ENCODE measurements around the gene SLC5A10.

DNA sequence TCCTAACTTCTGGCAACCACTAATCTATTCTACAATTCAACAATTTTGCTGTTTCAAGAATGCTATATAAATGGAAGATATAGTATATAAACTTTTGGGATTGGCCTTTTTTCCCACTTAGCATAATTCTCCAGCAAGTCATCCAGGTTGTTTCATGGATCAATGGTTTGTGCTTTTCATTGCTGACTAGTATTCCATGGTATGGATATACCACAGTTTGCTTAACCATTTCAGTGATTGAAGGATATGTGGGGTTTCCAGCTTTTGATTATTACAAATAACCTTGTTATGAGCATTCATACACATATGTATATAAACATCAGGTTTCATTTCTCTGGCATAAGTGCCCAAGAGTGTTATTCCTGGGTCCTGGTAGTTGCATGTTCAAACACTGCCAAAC is 54.7 kb downstream of the SLC5A10 start:
- TF ChIP-seq, protein P1, sequence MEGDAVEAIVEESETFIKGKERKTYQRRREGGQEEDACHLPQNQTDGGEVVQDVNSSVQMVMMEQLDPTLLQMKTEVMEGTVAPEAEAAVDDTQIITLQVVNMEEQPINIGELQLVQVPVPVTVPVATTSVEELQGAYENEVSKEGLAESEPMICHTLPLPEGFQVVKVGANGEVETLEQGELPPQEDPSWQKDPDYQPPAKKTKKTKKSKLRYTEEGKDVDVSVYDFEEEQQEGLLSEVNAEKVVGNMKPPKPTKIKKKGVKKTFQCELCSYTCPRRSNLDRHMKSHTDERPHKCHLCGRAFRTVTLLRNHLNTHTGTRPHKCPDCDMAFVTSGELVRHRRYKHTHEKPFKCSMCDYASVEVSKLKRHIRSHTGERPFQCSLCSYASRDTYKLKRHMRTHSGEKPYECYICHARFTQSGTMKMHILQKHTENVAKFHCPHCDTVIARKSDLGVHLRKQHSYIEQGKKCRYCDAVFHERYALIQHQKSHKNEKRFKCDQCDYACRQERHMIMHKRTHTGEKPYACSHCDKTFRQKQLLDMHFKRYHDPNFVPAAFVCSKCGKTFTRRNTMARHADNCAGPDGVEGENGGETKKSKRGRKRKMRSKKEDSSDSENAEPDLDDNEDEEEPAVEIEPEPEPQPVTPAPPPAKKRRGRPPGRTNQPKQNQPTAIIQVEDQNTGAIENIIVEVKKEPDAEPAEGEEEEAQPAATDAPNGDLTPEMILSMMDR (IDR thresholded peaks at IDR 0.05) = no peak
- TF ChIP-seq POLR2AphosphoS5 (IDR thresholded peaks at IDR 0.05) (no peak), EP300 (IDR thresholded peaks at IDR 0.05) (no peak)
